ENCODE measurements around the gene AZIN2. TPM values are rescaled to one million over a fixed set of nuclear protein-coding genes. Genes with fewer than 3 reads are reported as not detected.
"Not testable (repeated sequence)": the region's sequence is repeated elsewhere in the genome, so short reads cannot be mapped to it uniquely, and the experiment has no call there.

AZIN2 gene
- total RNA-seq, 6 experiments from 2014 or later: 0.62 to 1.2 (median 0.85) TPM

DNA sequence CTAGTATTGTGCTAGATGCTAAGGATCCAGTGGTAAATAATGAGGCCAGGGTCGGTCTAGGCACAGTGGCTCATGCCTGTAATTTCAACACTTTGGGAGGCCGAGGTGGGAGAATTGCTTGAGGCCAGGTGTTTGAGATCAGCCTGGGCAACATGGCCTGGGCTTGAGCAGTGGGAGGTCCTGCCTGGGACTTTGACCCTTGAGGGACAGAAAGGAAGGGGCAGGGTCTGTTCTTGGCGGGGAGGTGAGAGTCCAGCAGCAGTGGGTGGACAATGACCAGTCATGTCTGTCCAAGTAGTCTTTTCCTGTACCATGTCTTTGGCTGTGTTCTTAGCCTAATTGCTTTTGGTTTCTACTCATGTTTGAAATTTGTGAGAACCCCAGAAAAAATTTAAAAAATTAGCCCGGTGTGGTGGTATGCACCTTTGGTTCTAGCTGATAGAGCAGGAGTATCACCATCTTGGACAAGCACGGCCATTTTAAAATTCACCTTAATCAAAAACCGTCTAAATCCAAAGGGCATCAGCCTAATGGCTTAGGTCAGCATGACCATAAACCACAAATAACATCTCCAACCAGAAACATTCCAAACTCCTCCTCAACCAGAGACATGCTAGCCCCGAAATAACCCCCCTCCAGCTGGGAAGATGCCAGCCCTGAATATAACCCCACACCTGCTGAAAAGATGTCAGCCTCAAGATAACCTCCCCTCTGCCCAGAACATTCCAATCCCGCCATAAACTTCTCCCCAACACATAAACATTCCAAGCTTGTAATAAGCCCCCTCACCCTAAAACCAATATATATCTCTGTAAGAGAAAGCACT is 37.5 kb upstream of the AZIN2 start:
- no peaks in the 10 kb centered on the region for H3K9me3 ChIP-seq
- H3K4me1 ChIP-seq: peaks cover 0 to 8% (median 2%) of the 10 kb centered on the region in 4 donors
- H3K27ac ChIP-seq: no peak overlapping the region
- H3K27me3 ChIP-seq: no peaks in the 10 kb centered on the region
- ATAC-seq: no peak
- TF ChIP-seq, protein P1, sequence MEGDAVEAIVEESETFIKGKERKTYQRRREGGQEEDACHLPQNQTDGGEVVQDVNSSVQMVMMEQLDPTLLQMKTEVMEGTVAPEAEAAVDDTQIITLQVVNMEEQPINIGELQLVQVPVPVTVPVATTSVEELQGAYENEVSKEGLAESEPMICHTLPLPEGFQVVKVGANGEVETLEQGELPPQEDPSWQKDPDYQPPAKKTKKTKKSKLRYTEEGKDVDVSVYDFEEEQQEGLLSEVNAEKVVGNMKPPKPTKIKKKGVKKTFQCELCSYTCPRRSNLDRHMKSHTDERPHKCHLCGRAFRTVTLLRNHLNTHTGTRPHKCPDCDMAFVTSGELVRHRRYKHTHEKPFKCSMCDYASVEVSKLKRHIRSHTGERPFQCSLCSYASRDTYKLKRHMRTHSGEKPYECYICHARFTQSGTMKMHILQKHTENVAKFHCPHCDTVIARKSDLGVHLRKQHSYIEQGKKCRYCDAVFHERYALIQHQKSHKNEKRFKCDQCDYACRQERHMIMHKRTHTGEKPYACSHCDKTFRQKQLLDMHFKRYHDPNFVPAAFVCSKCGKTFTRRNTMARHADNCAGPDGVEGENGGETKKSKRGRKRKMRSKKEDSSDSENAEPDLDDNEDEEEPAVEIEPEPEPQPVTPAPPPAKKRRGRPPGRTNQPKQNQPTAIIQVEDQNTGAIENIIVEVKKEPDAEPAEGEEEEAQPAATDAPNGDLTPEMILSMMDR (IDR thresholded peaks at IDR 0.05): no peak
- TF ChIP-seq POLR2A (IDR thresholded peaks at IDR 0.05): no peak
- intact Hi-C loops (cut with DNase I): no loop called here
- 82% methylated on average over 6 of the region's 8 CpGs for WGBS (ENCODE audit: insufficient coverage, low coverage, low lambda C conversion rate, missing lambda C conversion rate)
- peak in 1 of 3 donors; percentile 26 for DNase-seq
- no peak overlapping the region for H3K4me3 ChIP-seq
- H3K36me3 ChIP-seq: no peaks in the 10 kb centered on the region

DNA sequence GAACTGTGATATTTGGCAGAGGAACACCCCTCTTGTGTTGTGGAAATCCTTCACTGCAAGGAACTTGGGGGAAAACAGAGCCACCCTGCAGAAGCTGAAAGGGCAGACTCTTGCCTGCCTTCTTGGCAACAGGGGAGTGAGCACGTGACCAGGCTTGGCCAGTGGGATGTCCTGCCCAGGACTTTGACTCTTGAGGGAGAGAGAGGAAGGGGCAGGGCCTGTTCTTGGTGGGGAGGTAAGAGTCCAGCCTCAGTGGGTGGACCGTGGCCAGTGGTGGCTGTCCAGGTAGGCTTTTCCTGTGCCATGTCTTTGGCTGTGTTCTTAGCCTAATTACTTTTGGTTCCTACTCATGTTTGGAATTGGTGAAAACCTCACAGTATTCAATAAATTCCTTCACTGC is 35.7 kb upstream of the AZIN2 start:
- H3K4me1 ChIP-seq: peaks cover 0 to 8% (median 2%) of the 10 kb centered on the region in 4 donors
- no peak overlapping the region for H3K27ac ChIP-seq
- H3K4me3 ChIP-seq: no peak overlapping the region
- ATAC-seq (peak; percentile 84 to 96 (median 94)), DNase-seq (peak; percentile 67 to 88 (median 88))
- H3K27me3 ChIP-seq: no peaks in the 10 kb centered on the region
- no peaks in the 10 kb centered on the region for H3K36me3 ChIP-seq
- intact Hi-C loops (cut with DNase I): no loop called here
- no peak for TF ChIP-seq POLR2A (IDR thresholded peaks at IDR 0.05)
- TF ChIP-seq, protein P1 (IDR thresholded peaks at IDR 0.05): no peak
- 0% methylated on average over 1 of the region's 2 CpGs for WGBS (ENCODE audit: insufficient coverage, low coverage, low lambda C conversion rate, missing lambda C conversion rate)
- H3K9me3 ChIP-seq: no peaks in the 10 kb centered on the region

DNA sequence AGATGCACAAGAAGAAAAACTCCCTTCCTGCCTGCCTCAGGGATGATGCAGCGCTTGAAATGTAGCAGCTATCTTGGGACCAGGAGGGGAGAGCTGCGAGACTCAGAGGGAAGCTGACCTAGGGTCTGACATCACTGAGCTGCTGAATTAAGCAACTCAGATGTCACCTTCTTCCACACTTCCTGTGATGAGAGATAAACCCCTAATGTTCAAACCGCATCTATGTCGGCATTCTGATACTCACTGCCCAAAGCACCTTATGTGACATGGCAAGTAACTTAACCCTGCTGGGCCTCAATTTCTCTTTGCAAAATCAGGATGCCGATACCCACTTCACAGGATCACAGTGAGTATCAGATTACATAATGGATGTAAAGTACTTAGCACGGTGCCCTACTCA is 35.1 kb upstream of the AZIN2 start:
- H3K36me3 ChIP-seq: no peaks in the 10 kb centered on the region
- TF ChIP-seq, protein P1 (IDR thresholded peaks at IDR 0.05): no peak
- TF ChIP-seq POLR2A (IDR thresholded peaks at IDR 0.05): no peak
- no peaks in the 10 kb centered on the region for H3K9me3 ChIP-seq
- whole genome bisulfite sequencing (ENCODE audit: insufficient coverage, low coverage, low lambda C conversion rate, missing lambda C conversion rate): 68% methylated on average over 6 of the region's 6 CpGs
- peaks cover 0 to 8% (median 2%) of the 10 kb centered on the region in 4 donors for H3K4me1 ChIP-seq
- no peak overlapping the region for H3K4me3 ChIP-seq
- ATAC-seq: peak; percentile 18 to 36 (median 34)
- peak in 1 of 3 donors; percentile 28 for DNase-seq
- H3K27me3 ChIP-seq: no peaks in the 10 kb centered on the region
- H3K27ac ChIP-seq: no peak overlapping the region
- intact Hi-C loops (cut with DNase I): no loop called here

DNA sequence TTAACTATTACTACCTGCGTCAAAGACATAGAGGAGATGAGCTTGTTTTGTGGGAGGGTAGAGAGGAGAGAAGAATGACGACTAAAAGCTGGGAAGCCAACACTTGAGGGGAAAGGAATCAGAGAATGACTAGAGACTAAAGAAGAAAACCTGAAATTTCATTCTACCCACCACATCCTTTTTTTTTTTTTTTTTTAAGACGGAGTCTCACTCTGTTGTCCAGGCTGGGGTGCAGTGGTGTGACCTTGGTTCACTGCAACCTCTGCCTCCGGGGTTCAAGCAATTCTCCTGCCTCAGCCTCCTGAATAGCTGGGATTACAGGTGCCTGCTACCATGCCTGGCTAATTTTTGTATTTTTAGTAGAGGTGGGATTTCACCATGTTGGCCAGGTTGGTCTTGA is 34.7 kb upstream of the AZIN2 start:
- H3K4me3 ChIP-seq; H3K4me1 ChIP-seq; H3K9me3 ChIP-seq; H3K36me3 ChIP-seq; DNase-seq; ATAC-seq; intact Hi-C loops (cut with DNase I); H3K27me3 ChIP-seq; H3K27ac ChIP-seq: not testable (repeated sequence)
- 76% methylated on average over 2 of the region's 4 CpGs for WGBS (ENCODE audit: insufficient coverage, low coverage, low lambda C conversion rate, missing lambda C conversion rate)

DNA sequence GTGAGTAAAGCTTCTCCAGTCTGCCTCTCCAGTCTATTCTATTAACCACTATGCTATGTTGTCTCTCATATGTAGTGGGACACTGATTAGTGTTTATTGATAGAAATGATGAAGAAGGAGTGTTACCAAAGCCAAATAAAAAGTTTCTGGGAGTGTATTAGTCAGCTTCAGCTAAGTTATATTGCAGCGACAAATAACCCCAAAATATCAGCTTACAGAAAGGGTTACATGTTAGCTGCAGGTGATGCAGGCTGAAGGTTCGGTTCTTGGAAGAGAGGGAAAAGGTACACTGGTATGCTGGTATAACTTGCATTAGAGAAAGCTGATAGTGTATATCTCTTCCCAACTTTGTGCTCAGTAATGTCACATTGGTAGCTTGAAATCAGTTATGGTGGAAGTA is 33.7 kb upstream of the AZIN2 start:
- Histone ChIP-seq H3K4me3 (no peak overlapping the region), H3K4me1 (peaks cover 0 to 8% (median 2%) of the 10 kb centered on the region in 4 donors), H3K36me3 (no peaks in the 10 kb centered on the region), H3K9me3 (no peaks in the 10 kb centered on the region), H3K27me3 (no peaks in the 10 kb centered on the region), H3K27ac (no peak overlapping the region)
- no peak for ATAC-seq
- DNase-seq: peak in 1 of 3 donors; percentile 12
- TF ChIP-seq, protein P1 (IDR thresholded peaks at IDR 0.05): no peak
- TF ChIP-seq POLR2A (IDR thresholded peaks at IDR 0.05): no peak
- intact Hi-C loops (cut with DNase I): no loop called here
- WGBS (ENCODE audit: insufficient coverage, low coverage, low lambda C conversion rate, missing lambda C conversion rate): 91% methylated on average over 2 of the region's 2 CpGs

Measured in right lobe of liver (tissue), 6 donors.